ENCODE data around the gene TSN.
"Not testable (repeated sequence)": the region's sequence is repeated elsewhere in the genome, so short reads cannot be mapped to it uniquely, and the experiment has no call there.

Gene TSN

GRCh38 chr2:121804340-121804739 lies 48.9 kb downstream of the TSN start:
- DNase-seq, result no peak

- DNase-seq, result no peak
Measured at GRCh38 chr2:121804997-121805765, 49.7 kb downstream of the TSN start.

- no peak for DNase-seq
Measured at GRCh38 chr2:121805766-121806143, 50.3 kb downstream of the TSN start.

- not testable (repeated sequence) for DNase-seq
Measured at GRCh38 chr2:121807771-121808170, 52.3 kb downstream of the TSN start.

- DNase-seq, result no peak
Measured at GRCh38 chr2:121809607-121810006, 54.2 kb downstream of the TSN start.

GRCh38 chr2:121810959-121811853 lies 55.8 kb downstream of the TSN start:
- DNase-seq, result no peak

GRCh38 chr2:121813083-121813482 lies 57.6 kb downstream of the TSN start:
- not testable (repeated sequence) for DNase-seq

- no peak for DNase-seq
Measured at GRCh38 chr2:121815216-121815615, 59.8 kb downstream of the TSN start.

GRCh38 chr2:121816797-121817196 lies 61.3 kb downstream of the TSN start:
- no peak for DNase-seq

- DNase-seq, result not testable (repeated sequence)
Measured at GRCh38 chr2:121817304-121817703, 61.9 kb downstream of the TSN start.
